Activated CD4-positive, alpha-beta T cell treated with anti-CD3 and anti-CD28 coated beads, Interleukin-2, Interleukin-6, amounts not matched to agents 100 ng/mL and 50 ng/mL, durations not matched to agents 16 hours and 8 hours (primary cell): ENCODE results near the gene ZRANB2.

Experiments
- DNase-seq: peaks from one replicate; pipeline ENCODE4 v3.0.0-alpha.2; 2020

ZRANB2 gene

DNA sequence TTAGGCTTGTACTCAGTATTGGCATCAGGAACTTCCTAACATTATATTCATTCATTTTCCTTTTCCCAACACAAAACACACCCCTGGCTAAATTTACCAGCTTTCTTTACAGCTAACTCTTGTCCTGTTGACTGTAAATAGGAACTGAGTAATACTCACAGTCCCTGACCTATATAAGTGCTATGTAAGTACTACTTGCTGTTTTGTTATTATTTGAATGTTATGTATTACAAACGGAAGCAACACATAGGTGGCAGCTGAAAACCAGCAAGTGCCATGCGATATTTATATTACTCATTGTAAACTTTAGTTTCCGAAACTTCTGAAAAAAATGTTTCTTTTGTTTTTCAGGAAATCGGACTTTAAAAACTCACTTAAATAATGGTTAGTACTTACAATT, 54.7 kb downstream of the ZRANB2 start:
- no peak for DNase-seq

DNA sequence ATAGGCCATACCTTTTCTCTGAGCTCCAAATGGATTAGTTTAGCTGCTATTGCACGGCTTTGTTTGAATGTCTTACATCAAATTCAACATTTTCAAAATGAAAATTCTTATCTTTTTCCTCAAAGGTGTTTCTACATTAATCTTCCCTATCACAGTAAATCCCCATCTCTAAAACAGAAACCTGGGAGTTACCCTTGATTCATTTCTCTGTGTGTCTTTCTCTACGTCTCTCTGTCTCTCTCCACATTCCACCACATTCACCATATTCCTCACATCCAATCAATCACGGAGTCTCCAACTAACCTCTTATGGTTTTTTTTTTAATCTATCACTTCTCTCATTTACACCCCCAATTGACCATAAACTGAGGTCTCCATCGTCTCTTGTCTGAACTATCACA, 57.3 kb downstream of the ZRANB2 start:
- DNase-seq, result no peak

DNA sequence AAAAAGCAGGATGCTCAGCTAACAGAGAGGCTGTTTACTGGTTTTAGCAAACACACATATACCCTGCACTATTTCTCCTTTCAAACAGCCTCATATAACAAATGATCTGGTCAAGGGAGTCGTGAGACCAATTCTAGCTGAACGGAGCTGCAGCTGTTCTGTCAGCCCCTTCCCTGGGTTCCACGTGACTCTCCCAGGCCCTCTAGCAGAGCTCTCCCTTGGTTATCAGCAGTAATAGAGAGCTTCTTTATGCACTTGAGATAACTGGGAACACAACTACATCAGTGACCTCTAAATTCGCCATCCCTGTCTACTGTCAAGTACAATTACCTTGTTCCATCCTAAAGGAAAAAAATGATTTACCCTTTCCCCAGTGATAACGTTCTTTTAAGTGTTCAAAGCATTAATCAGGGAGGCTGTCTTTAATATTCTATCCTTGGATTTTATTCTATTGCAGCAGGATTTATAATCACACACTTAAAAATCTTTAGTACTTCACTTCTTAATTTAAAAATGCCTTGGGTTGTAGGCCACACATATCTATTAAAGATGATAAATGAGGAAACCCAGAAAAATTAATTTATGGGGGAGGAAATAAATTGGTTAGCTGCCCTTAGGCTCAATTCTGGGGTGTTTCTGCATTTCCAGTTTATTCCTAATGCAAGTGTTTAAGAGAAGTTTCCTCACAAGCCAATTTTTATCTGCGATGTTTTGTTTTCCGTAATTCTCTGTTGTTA, 61.4 kb downstream of the ZRANB2 start:
- DNase-seq, result no peak

DNA sequence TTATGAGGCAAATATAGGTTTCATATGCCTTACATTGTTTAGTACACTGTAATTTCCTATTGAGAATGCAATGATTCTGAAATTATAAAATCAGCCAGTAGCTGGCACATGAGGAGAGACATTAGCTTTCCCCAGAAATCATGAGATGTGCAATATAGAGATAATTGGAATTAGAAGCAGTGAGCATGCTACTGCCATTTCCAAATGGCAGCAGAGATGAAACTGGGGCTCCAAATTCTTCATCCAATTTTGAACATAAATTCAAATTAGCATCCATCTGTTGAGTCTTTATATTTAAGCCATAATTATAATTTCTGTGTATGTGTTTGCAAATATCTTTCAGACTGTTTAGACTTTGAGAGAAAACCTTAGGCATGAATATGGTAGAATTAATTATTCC, 62.0 kb downstream of the ZRANB2 start:
- no peak for DNase-seq

DNA sequence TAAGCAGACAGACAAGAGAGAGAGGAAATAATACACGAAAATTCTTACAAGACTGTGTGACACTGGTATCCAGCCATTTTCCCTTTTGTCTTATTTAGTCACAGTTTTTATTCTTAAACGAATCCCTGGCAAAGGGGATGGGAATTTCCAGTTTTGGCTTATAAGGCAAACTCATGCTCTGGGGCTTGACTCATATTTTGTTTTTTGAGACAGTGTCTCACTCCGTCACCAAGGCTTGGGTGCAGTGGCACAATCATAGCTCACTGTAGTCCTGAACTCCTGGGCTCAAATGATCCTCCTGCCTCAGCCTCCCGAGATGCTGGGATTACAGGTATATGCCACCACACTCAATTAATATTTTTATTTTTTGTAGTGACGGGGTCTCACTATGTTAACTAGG, 65.1 kb downstream of the ZRANB2 start:
- no peak for DNase-seq

DNA sequence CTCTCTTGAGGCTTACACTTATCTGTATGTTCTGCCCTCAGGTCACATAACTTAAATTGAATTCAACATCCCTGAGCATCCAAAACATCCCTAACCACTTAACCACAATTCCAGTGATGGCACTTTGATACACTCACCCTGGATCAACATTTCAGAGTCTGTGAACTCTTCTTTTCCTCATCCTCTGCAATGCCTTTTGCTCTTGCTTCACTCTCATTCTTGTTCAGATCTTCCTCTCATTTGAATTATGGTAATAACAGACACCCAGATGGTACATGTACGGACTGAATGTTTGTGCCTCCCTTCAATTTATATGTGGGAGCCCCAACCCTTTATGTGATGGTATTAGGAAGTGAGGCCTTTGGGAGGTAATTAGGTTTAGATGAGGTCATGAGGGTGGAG, 66.7 kb downstream of the ZRANB2 start:
- DNase-seq, result no peak
